Stomach (tissue), 9 donors: Measurements from ENCODE around the gene RANBP17. TPM values are rescaled to one million over a fixed set of nuclear protein-coding genes. Genes with fewer than 3 reads are reported as not detected.

Experiments used
- DNase-seq, 2 donors: peaks; one replicate each; pipeline versions ENCODE4 v3.0.0 to v3.0.0-alpha.2; 2013 to 2019
- H3K27ac ChIP-seq, 5 donors: fragments of 200-600 bp in 4 of 5; sonication (generic) in 4 of 5; one replicate each; pipeline ENCODE4 v1.5.1; 2013 to 2019; ENCODE audit warnings: mild to moderate bottlenecking in 1 of 5, moderate library complexity in 1 of 5
- H3K27me3 ChIP-seq, 3 donors: fragments of 200-600 bp; sonication (generic); one replicate each; pipeline ENCODE4 v1.5.1; 2017 to 2019; ENCODE audit warnings: mixed run types in 1 of 3
- H3K36me3 ChIP-seq, 4 donors: fragments of 200-600 bp; sonication (generic); 1 replicate in 3 of 4; 2 replicates in 1 of 4; pipeline ENCODE4 v1.5.1; 2016 to 2019
- H3K4me1 ChIP-seq, 4 donors: fragments of 200-600 bp; sonication (generic); one replicate each; pipeline ENCODE4 v1.5.1; 2016 to 2019
- H3K4me3 ChIP-seq, 4 donors: fragments of 200-600 bp; sonication (generic) in 3 of 4; one replicate each; pipeline ENCODE4 v1.5.1; 2016 to 2019; ENCODE audit warnings: mild to moderate bottlenecking in 1 of 4
- H3K9me3 ChIP-seq, 4 donors: fragments of 200-600 bp; sonication (generic); one replicate each; pipeline ENCODE4 v1.5.1; 2016 to 2019
- CTCF ChIP-seq, 7 experiments: fragments of 450-650 bp in 4 of 7; fragments of 200-600 bp in 3 of 7; sonication (generic) in 3 of 7; IDR thresholded peaks; one replicate each; pipeline ENCODE4 v1.5.1; 2016 to 2019; ENCODE audit warnings: antibody characterized with exemption in 7 of 7, control low read depth in 2 of 7, mild to moderate bottlenecking in 1 of 7
- EP300 ChIP-seq: sonication (generic); formaldehyde crosslinking; IDR thresholded peaks from one replicate; pipeline ENCODE4 v1.6.1; 2017; ENCODE audit warnings: antibody characterized with exemption
- POLR2A ChIP-seq, 4 donors: fragments of 450-650 bp; IDR thresholded peaks; one replicate each; pipeline ENCODE4 v1.6.1; 2016; ENCODE audit warnings: antibody characterized with exemption in 4 of 4, control low read depth in 2 of 4, mild to moderate bottlenecking in 1 of 4, moderate library complexity in 1 of 4
- POLR2AphosphoS5 ChIP-seq, 3 donors: sonication (generic); formaldehyde crosslinking; IDR thresholded peaks; one replicate each; pipeline ENCODE4 v1.6.1; 2016; ENCODE audit warnings: antibody characterized with exemption in 3 of 3
- WGBS, 5 donors: extraction: QIAGEN DNeasy Blood & Tissue Kit in 3 of 5; methylation state at CpG; one replicate each; pipeline versions ENCODE4 v1.1.5 to v1.1.7; 2013 to 2018; 5-methylcytosine and 5-hydroxymethylcytosine counted together
- intact Hi-C: fragments of 100-400 bp; cut with DNase I; formaldehyde crosslinking; loops from one replicate; pipeline ENCODE4 v1.15.1; 2023; ENCODE audit warnings: low total_unique reads
- polyA plus RNA-seq, 3 donors: library from polyadenylated mRNA; stranded (reverse); fragments of 200-250 nt; gene quantifications; one replicate each; pipeline ENCODE4 v1.2.3, GENCODE V29; 2013
- total RNA-seq, 5 donors: library from RNA; depleted of rRNA; stranded (reverse); fragments of >200 nt; gene quantifications; one replicate each; pipeline versions ENCODE4 v1.1.0 to v1.2.3, GENCODE V29; 2014 to 2016
- donor health status: healthy with polysubstance abuse.
- donor health status: Bipolar disorder and iron deficiency.
- donor health status: healthy.

The RANBP17 gene
- total and polyA plus RNA-seq, 8 donors, result 1.4 to 75.6 (median 10.5) TPM

GRCh38 chr5:171316258-171317121, 454.7 kb downstream of the RANBP17 start:
- peak in 1 of 2 donors; percentile 52 for DNase-seq
- H3K27me3 ChIP-seq, result peaks cover 56 to 100% (median 96%) of the 10 kb centered on the region in 3 donors
- peaks cover 36 to 67% (median 52%) of the 10 kb centered on the region in 4 donors for H3K4me1 ChIP-seq
- no peaks in the 10 kb centered on the region for H3K36me3 ChIP-seq
- peak overlapping the region; percentile 0 to 37 (median 16) for H3K4me3 ChIP-seq
- intact Hi-C loops, result no loop called here
- no peak overlapping the region for H3K27ac ChIP-seq
- 5 to 7% (median 5%) methylated on average over 39 to 66 of the region's 66 CpGs for WGBS, 5 donors
- no peak for TF ChIP-seq CTCF (IDR thresholded peaks at IDR 0.05)
- TF ChIP-seq EP300, result no peak
- TF ChIP-seq POLR2AphosphoS5 (IDR thresholded peaks at IDR 0.05), result no peak
- TF ChIP-seq POLR2A (IDR thresholded peaks at IDR 0.05), result no peak
- H3K9me3 ChIP-seq, result no peaks in the 10 kb centered on the region

- Histone ChIP-seq H3K9me3 (no peaks in the 10 kb centered on the region), H3K27ac (no peak overlapping the region), H3K4me3 (no peak overlapping the region), H3K4me1 (peaks cover 29 to 60% (median 44%) of the 10 kb centered on the region in 4 donors), H3K36me3 (no peaks in the 10 kb centered on the region), H3K27me3 (peaks cover 49 to 99% (median 94%) of the 10 kb centered on the region in 3 donors)
- TF ChIP-seq POLR2AphosphoS5 (IDR thresholded peaks at IDR 0.05) (no peak), CTCF (IDR thresholded peaks at IDR 0.05) (no peak), EP300 (no peak), POLR2A (IDR thresholded peaks at IDR 0.05) (no peak)
- no peak for DNase-seq
- intact Hi-C loops, result no loop called here
- 9 to 22% (median 13%) methylated on average over 11 of the region's 11 CpGs for WGBS, 5 donors
Observed at GRCh38 chr5:171317230-171317629, 455.4 kb downstream of the RANBP17 start.

GRCh38 chr5:171318026-171318425, 456.2 kb downstream of the RANBP17 start:
- H3K4me1 ChIP-seq, result peaks cover 23 to 52% (median 36%) of the 10 kb centered on the region in 4 donors
- 2 to 14% (median 6%) methylated on average over 8 to 9 of the region's 9 CpGs for WGBS, 5 donors
- DNase-seq, result no peak
- no peaks in the 10 kb centered on the region for H3K36me3 ChIP-seq
- no peak overlapping the region for H3K4me3 ChIP-seq
- H3K9me3 ChIP-seq, result no peaks in the 10 kb centered on the region
- intact Hi-C loops, result no loop called here
- no peak overlapping the region for H3K27ac ChIP-seq
- peaks cover 43 to 99% (median 89%) of the 10 kb centered on the region in 3 donors for H3K27me3 ChIP-seq
- no peak for TF ChIP-seq EP300
- TF ChIP-seq POLR2A (IDR thresholded peaks at IDR 0.05), result no peak
- TF ChIP-seq CTCF (IDR thresholded peaks at IDR 0.05), result no peak
- no peak for TF ChIP-seq POLR2AphosphoS5 (IDR thresholded peaks at IDR 0.05)

- Histone ChIP-seq H3K27me3 (peaks cover 12 to 99% (median 79%) of the 10 kb centered on the region in 3 donors), H3K4me1 (peaks cover 3 to 17% (median 7%) of the 10 kb centered on the region in 4 donors), H3K4me3 (no peak overlapping the region), H3K36me3 (no peaks in the 10 kb centered on the region), H3K27ac (no peak overlapping the region), H3K9me3 (peaks cover 0 to 6% (median 0%) of the 10 kb centered on the region in 4 donors)
- no peak for TF ChIP-seq EP300
- TF ChIP-seq POLR2AphosphoS5 (IDR thresholded peaks at IDR 0.05), result no peak
- no peak for TF ChIP-seq CTCF (IDR thresholded peaks at IDR 0.05)
- no peak for TF ChIP-seq POLR2A (IDR thresholded peaks at IDR 0.05)
- intact Hi-C loops, result loop anchor here (10.0 kb wide), 1 partner anchor 117 kb away; no protein-coding TSS in a partner anchor
- 65 to 76% (median 72%) methylated on average over 7 of the region's 7 CpGs for WGBS, 5 donors
- no peak for DNase-seq
Observed at GRCh38 chr5:171321447-171321846, 459.6 kb downstream of the RANBP17 start.
